ENCODE data around the gene NAIF1. TPM values are rescaled to one million over a fixed set of nuclear protein-coding genes. Genes with fewer than 3 reads are reported as not detected.

The NAIF1 gene
- total and polyA plus RNA-seq, 7 donors, result 5.5 to 11.0 (median 8.4) TPM

- Histone ChIP-seq H3K4me1 (peaks cover 0 to 35% (median 23%) of the 10 kb centered on the region in 4 donors), H3K27ac (peak overlapping the region; percentile 11 to 36 (median 20)), H3K36me3 (peaks cover 0 to 24% (median 3%) of the 10 kb centered on the region in 4 donors), H3K4me3 (no peak overlapping the region), H3K27me3 (no peaks in the 10 kb centered on the region), H3K9me3 (no peaks in the 10 kb centered on the region)
- no peak for DNase-seq
- intact Hi-C loops (cut with DNase I), result no loop called here
- TF ChIP-seq POLR2AphosphoS5 (IDR thresholded peaks at IDR 0.05) (no peak), EP300 (IDR thresholded peaks at IDR 0.05) (no peak), POLR2A (IDR thresholded peaks at IDR 0.05) (no peak), CTCF (IDR thresholded peaks at IDR 0.05) (no peak)
- WGBS, 2 donors, result 45 to 59% methylated on average over 13 of the region's 13 CpGs
Measured at GRCh38 chr9:128061275-128061960, 5.7 kb downstream of the NAIF1 start.

- no peaks in the 10 kb centered on the region for H3K9me3 ChIP-seq
- H3K36me3 ChIP-seq, result peaks cover 0 to 24% (median 3%) of the 10 kb centered on the region in 4 donors
- DNase-seq, result no peak
- intact Hi-C loops (cut with DNase I), result no loop called here
- TF ChIP-seq POLR2AphosphoS5 (IDR thresholded peaks at IDR 0.05), result no peak
- no peak for TF ChIP-seq CTCF (IDR thresholded peaks at IDR 0.05)
- TF ChIP-seq EP300 (IDR thresholded peaks at IDR 0.05), result no peak
- no peak for TF ChIP-seq POLR2A (IDR thresholded peaks at IDR 0.05)
- H3K27me3 ChIP-seq, result no peaks in the 10 kb centered on the region
- H3K4me1 ChIP-seq, result peaks cover 0 to 31% (median 18%) of the 10 kb centered on the region in 4 donors
- 92% methylated on average over 6 of the region's 6 CpGs for WGBS, 2 donors
- no peak overlapping the region for H3K4me3 ChIP-seq
- H3K27ac ChIP-seq, result peak overlapping the region in 2 of 4 donors; percentile 5 to 36
Measured at GRCh38 chr9:128059365-128059983, 7.6 kb downstream of the NAIF1 start.

- H3K27ac ChIP-seq, result peak overlapping the region in 2 of 4 donors; percentile 78 to 80
- TF ChIP-seq CTCF (IDR thresholded peaks at IDR 0.05) (no peak), POLR2AphosphoS5 (IDR thresholded peaks at IDR 0.05) (no peak), EP300 (IDR thresholded peaks at IDR 0.05) (no peak)
- H3K27me3 ChIP-seq, result no peaks in the 10 kb centered on the region
- H3K36me3 ChIP-seq, result peaks cover 0 to 15% (median 2%) of the 10 kb centered on the region in 4 donors
- 42 to 76% methylated on average over 8 of the region's 8 CpGs for WGBS, 2 donors
- no peak for DNase-seq
- intact Hi-C loops (cut with DNase I), result no loop called here
- peaks cover 0 to 32% (median 19%) of the 10 kb centered on the region in 4 donors for H3K4me1 ChIP-seq
- H3K9me3 ChIP-seq, result no peaks in the 10 kb centered on the region
- no peak overlapping the region for H3K4me3 ChIP-seq
Measured at GRCh38 chr9:128057724-128058409, 9.3 kb downstream of the NAIF1 start.

GRCh38 chr9:128056887-128057723 is 10.0 kb downstream of the NAIF1 start:
- Histone ChIP-seq H3K36me3 (peaks cover 0 to 8% (median 0%) of the 10 kb centered on the region in 4 donors), H3K27me3 (no peaks in the 10 kb centered on the region), H3K4me1 (peaks cover 0 to 32% (median 17%) of the 10 kb centered on the region in 4 donors), H3K9me3 (no peaks in the 10 kb centered on the region), H3K4me3 (no peak overlapping the region), H3K27ac (peak overlapping the region; percentile 73 to 80 (median 76))
- 21 to 66% methylated on average over 14 of the region's 14 CpGs for WGBS, 2 donors
- no peak for TF ChIP-seq POLR2A (IDR thresholded peaks at IDR 0.05)
- TF ChIP-seq EP300 (IDR thresholded peaks at IDR 0.05), result no peak
- no peak for TF ChIP-seq CTCF (IDR thresholded peaks at IDR 0.05)
- TF ChIP-seq POLR2AphosphoS5 (IDR thresholded peaks at IDR 0.05), result no peak
- intact Hi-C loops (cut with DNase I), result no loop called here
- no peak for DNase-seq

Measured in sigmoid colon (tissue), 7 donors.